ENCODE data around the gene OR51B6.
"Not testable (repeated sequence)": the region's sequence is repeated elsewhere in the genome, so short reads cannot be mapped to it uniquely, and the experiment has no call there.

The OR51B6 gene

GRCh38 chr11:5364214-5364613 is 12.9 kb downstream of the OR51B6 start:
- DNase-seq (ENCODE audit: low read depth) = peak; percentile 97

- DNase-seq (ENCODE audit: low read depth) = not testable (repeated sequence)
Measured at GRCh38 chr11:5366365-5366764, 15.1 kb downstream of the OR51B6 start.

- peak; percentile 72 for DNase-seq (ENCODE audit: low read depth)
Measured at GRCh38 chr11:5366856-5367255, 15.5 kb downstream of the OR51B6 start.

DNA sequence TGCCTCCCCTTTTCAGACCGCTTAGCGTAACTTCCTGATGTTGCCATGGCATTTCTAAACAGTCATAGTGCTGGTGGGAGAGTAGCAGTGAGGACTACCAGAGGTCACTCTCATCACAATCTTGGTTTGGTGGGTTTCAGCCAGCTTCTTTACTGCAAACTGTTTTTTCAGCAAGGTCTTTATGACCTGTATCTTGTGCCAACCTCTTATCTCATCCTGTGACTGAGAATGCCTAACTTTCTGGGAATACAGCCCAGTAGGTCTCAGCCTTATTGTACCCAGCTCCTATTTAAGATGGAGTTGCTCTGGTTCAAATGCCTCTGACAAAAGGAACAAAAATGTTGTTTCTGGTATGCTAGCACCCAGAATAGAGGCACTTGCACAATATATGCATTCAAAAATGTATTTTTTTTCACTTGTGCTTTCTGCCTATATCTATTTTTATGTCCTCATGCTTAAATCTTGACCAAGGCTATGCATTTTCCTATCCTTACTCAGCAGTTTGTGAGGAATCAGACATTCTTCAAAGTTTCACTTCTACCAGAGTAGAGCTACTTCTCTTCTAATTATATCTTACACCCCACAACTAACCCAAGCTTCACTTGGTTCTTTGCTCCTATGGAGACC is 16.3 kb downstream of the OR51B6 start:
- peak; percentile 95 for DNase-seq (ENCODE audit: low read depth)

DNA sequence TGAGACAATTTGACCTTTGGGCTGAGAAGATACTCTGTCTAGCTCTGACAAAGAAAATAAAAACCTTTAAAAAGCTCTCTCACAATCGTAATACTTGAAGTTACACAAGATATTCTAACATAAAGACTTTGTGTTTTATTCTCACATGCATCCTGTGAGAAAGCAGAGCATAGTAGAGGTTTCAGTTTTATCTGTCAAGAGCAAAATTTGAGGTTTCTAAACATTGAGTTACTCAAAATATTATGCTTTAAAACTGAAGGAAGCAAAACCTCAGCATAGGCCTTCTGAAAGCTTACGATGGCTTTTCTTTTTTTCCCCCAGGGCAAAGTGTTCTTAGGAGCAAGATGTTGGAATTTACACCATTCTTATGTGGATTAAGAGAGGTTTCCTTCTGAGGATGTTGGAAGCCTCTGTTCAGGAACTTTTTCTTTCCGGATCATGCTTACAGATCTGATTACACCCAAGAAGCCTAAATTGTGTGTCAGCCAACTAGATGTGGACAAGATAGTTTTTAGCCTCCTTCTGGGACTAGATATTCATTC is 17.3 kb downstream of the OR51B6 start:
- peak; percentile 43 for DNase-seq (ENCODE audit: low read depth)

DNA sequence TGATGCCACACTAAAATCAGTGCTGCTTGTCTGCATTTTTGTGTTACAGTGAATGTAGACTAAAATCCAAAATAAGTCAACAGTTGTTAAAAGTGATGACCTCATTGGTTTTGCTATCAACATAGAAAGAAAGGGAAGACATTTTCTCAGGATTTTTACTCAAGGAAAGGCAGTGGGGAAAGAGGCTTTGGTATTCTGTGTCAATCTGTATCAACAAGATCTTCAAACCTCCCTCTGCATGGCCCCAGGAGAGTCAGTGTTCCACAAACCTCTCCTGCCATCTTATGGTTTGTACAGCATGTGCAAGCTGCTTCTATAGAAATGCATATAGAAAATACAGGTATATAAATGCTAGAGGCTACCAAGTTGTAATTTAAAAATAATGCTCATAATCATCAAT is 18.5 kb downstream of the OR51B6 start:
- DNase-seq (ENCODE audit: low read depth) = peak; percentile 75

DNA sequence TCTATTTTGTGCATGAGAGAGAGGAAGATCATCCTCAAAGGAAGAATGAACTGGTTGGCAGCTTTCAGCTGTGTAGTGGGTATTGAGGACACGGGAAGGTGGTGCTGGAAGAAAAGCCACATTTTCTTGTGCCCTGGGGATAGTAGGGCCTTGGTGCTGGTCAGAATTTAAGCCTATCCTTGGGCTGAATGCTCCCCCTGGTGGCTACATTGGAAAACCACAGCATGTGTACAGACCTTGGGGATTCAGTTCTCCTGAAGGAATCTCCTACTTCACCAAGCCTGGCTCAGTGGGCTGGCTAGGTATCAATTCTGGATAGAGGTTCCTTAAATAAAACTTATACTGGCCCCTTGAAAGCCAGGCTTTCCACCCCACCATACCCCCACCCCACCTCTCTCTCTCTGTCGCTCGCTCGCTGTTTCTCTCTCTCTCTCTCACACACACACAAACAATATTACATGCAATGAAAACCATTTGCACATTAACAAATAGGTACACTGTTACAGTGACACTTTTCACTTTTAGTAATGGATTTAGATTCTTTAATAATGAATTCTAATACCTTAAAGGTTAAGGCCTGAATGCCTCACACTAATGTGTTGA is 29.5 kb downstream of the OR51B6 start:
- peak; percentile 79 for DNase-seq (ENCODE audit: low read depth)

- no peak for DNase-seq (ENCODE audit: low read depth)
Measured at GRCh38 chr11:5383576-5383975, 32.3 kb downstream of the OR51B6 start, which contains the start of gene OR51M1. Gene OR51M1, plus strand, starts transcription at chr11:5383812. Its CDS starts 5,587 bp downstream, at chr11:5389399.

DNA sequence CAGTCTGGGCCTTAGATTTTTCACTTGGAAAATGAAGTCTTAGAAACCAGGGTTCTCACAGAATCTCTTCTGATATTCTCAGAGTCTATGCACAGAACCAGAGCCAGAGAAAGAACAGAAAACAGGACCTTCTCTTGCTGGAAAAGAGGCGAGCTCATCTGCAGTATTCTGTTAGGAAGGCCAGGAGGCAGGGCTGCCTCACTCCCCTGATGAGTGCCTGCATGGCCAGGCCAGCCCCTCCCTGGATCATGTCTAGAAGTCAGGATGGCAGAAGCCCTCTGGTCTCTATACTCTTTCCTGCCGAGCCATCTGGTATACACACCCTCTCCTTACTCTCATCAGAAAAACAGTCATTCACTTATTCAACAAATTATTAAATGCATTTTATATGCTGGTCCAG is 33.0 kb downstream of the OR51B6 start:
- DNase-seq (ENCODE audit: low read depth) = no peak

DNA sequence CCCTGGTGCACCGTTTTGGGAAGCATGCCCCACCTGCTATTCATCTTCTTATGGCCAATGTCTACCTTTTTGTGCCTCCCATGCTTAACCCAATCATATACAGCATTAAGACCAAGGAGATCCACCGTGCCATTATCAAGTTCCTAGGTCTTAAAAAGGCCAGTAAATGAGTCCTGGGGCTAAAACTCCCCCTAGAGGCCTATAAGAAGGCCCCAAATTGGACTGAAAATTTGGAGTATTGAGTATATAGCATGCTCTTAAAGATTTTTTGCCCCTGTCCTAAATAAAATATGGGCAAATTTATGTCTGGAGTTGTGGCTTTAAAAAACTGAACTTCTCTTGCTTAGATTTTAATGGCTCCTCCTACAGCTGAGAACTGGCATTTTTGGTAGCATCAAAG is 38.9 kb downstream of the OR51B6 start:
- DNase-seq (ENCODE audit: low read depth) = no peak

GRCh38 chr11:5394091-5394490 is 42.8 kb downstream of the OR51B6 start:
- no peak for DNase-seq (ENCODE audit: low read depth)

GRCh38 chr11:5398936-5399335 is 47.6 kb downstream of the OR51B6 start:
- no peak for DNase-seq (ENCODE audit: low read depth)

All from EH (cell line).